Left renal pelvis (tissue), 4 donors: ENCODE results near the gene PREPL. TPM values are rescaled to one million over a fixed set of nuclear protein-coding genes. Genes with fewer than 3 reads are reported as not detected.
"Not testable (repeated sequence)": the region's sequence is repeated elsewhere in the genome, so short reads cannot be mapped to it uniquely, and the experiment has no call there.

ENCODE experiments used
- DNase-seq, 4 donors: peaks; one replicate each; pipeline ENCODE4 v3.0.0-alpha.2; 2013; ENCODE audit warnings: low read depth in 4 of 4, low spot score in 3 of 4
- polyA plus RNA-seq, 4 donors: library from polyadenylated mRNA; unstranded; fragments of 120-200 nt; gene quantifications; one replicate each; pipeline ENCODE4 v1.2.1, GENCODE V29; 2013; ENCODE audit not compliant: insufficient read length in 4 of 4

PREPL gene
- polyA plus RNA-seq, 4 donors, result 74.6 to 187 (median 156) TPM

- DNase-seq, result no peak
Observed at GRCh38 chr2:44351088-44351487, 10.2 kb downstream of the PREPL start.

GRCh38 chr2:44349506-44349905 is 11.8 kb downstream of the PREPL start:
- DNase-seq, result no peak

GRCh38 chr2:44348400-44348799 is 12.9 kb downstream of the PREPL start:
- DNase-seq, result no peak

- DNase-seq, result no peak
Observed at GRCh38 chr2:44347526-44347925, 13.8 kb downstream of the PREPL start.

- no peak for DNase-seq
Observed at GRCh38 chr2:44342854-44343253, 18.4 kb downstream of the PREPL start.

GRCh38 chr2:44335806-44336538 is 25.3 kb downstream of the PREPL start:
- no peak for DNase-seq

GRCh38 chr2:44333994-44334393 is 27.3 kb downstream of the PREPL start:
- DNase-seq, result no peak

- DNase-seq, result no peak
Observed at GRCh38 chr2:44330801-44331200, 30.5 kb downstream of the PREPL start.

GRCh38 chr2:44329343-44329742 is 32.0 kb downstream of the PREPL start:
- no peak for DNase-seq

- DNase-seq, result no peak
Observed at GRCh38 chr2:44328750-44329149, 32.5 kb downstream of the PREPL start.

GRCh38 chr2:44326548-44327264 is 34.6 kb downstream of the PREPL start:
- no peak for DNase-seq

- no peak for DNase-seq
Observed at GRCh38 chr2:44325897-44326296, 35.4 kb downstream of the PREPL start.

- no peak for DNase-seq
Observed at GRCh38 chr2:44324971-44325426, 36.3 kb downstream of the PREPL start.

- DNase-seq, result no peak
Observed at GRCh38 chr2:44321360-44321759, 39.9 kb downstream of the PREPL start.

- DNase-seq, result no peak
Observed at GRCh38 chr2:44320832-44321231, 40.5 kb downstream of the PREPL start.

- DNase-seq, result no peak
Observed at GRCh38 chr2:44315945-44316344, 45.3 kb downstream of the PREPL start.

GRCh38 chr2:44314362-44314761 is 46.9 kb downstream of the PREPL start:
- no peak for DNase-seq

GRCh38 chr2:44310287-44310686 is 51.0 kb downstream of the PREPL start:
- no peak for DNase-seq

GRCh38 chr2:44305882-44306281 is 55.4 kb downstream of the PREPL start:
- DNase-seq, result no peak

- no peak for DNase-seq
Observed at GRCh38 chr2:44304258-44304657, 57.0 kb downstream of the PREPL start.

- not testable (repeated sequence) for DNase-seq
Observed at GRCh38 chr2:44303766-44304165, 57.5 kb downstream of the PREPL start.

GRCh38 chr2:44301111-44301510 is 60.2 kb downstream of the PREPL start:
- no peak for DNase-seq
